ENCODE results near the gene TBCD.

GRCh38 chr17:82926081-82926480 lies 174.2 kb downstream of the TBCD start:
- TF ChIP-seq CTCF (IDR thresholded peaks at IDR 0.05) = no peak
- no peak for TF ChIP-seq POLR2A (IDR thresholded peaks at IDR 0.05)
